A673 (cell line): ENCODE results near the gene CIT. TPM values are rescaled to one million over a fixed set of nuclear protein-coding genes. Genes with fewer than 3 reads are reported as not detected.

ENCODE experiments used
- BruUV-seq: library from RNA; stranded (reverse); fragments of 400-500 nt; replicated peaks from 2 replicates; lab custom pipeline; 2021; lab: Mats Ljungman, UMichigan
- CTCF ChIA-PET: fragments of 300-600 bp; sonication (Branson Sonifier 250); formaldehyde crosslinking; loops from one replicate; lab custom pipeline; 2022; ENCODE audit warnings: antibody characterized with exemption; lab: Charles Lee
- POLR2A ChIA-PET: fragments of 300-600 bp; sonication (Branson Sonifier 250); formaldehyde crosslinking; loops from one replicate; lab custom pipeline; 2022; ENCODE audit warnings: antibody characterized with exemption; ENCODE audit not compliant: low non-redundant PET; lab: Charles Lee
- DNase-seq: peaks from one replicate; pipeline ENCODE4 v3.0.0-alpha.2; 2015; ENCODE audit warnings: low spot score
- H3K27ac ChIP-seq: fragments of 200-600 bp; sonication (generic); 2 replicates; pipeline ENCODE4 v1.5.1; 2016; ENCODE audit warnings: mixed run types, low read depth, mild to moderate bottlenecking, mixed read lengths, antibody characterized with exemption, low read length; ENCODE audit not compliant: poor library complexity, severe bottlenecking
- H3K27me3 ChIP-seq: fragments of 200-600 bp; sonication (generic); replicated peaks from 2 replicates; pipeline ENCODE4 v1.6.1; 2017; ENCODE audit warnings: mixed run types, low read depth, mild to moderate bottlenecking, mixed read lengths, antibody characterized with exemption, low read length; ENCODE audit not compliant: insufficient read depth, poor library complexity
- H3K36me3 ChIP-seq: fragments of 200-600 bp; sonication (generic); 2 replicates; pipeline ENCODE4 v1.6.1; 2016; ENCODE audit warnings: mixed run types, mild to moderate bottlenecking, mixed read lengths, antibody characterized with exemption, low read length; ENCODE audit not compliant: insufficient read depth, poor library complexity, severe bottlenecking
- H3K4me1 ChIP-seq: fragments of 200-600 bp; sonication (generic); 2 replicates; pipeline ENCODE4 v1.6.1; 2017; ENCODE audit warnings: mixed run types, mild to moderate bottlenecking, mixed read lengths, antibody characterized with exemption, low read length; ENCODE audit not compliant: insufficient read depth, poor library complexity, severe bottlenecking
- H3K4me3 ChIP-seq: fragments of 200-600 bp; sonication (generic); 2 replicates; pipeline ENCODE4 v1.5.1; 2016; ENCODE audit warnings: low read depth, mixed run types, mild to moderate bottlenecking, mixed read lengths, low read length; ENCODE audit not compliant: poor library complexity, severe bottlenecking
- H3K9me3 ChIP-seq: fragments of 200-600 bp; sonication (generic); 2 replicates; pipeline ENCODE4 v1.6.1; 2016; ENCODE audit warnings: mixed run types, low read depth, mild to moderate bottlenecking, mixed read lengths, antibody characterized with exemption, low read length; ENCODE audit not compliant: poor library complexity, severe bottlenecking
- CTCF ChIP-seq: fragments of 300-800, 200-600 bp; sonication (generic); conservative IDR thresholded peaks from 2 replicates; pipeline ENCODE4 v1.5.1; 2017; ENCODE audit warnings: low read depth, mild to moderate bottlenecking, antibody characterized with exemption, low read length, moderate library complexity, mixed read lengths
- EZH2 ChIP-seq: fragments of 200-600 bp; sonication (generic); IDR thresholded peaks from 2 replicates; pipeline ENCODE4 v1.6.1; 2017; ENCODE audit warnings: borderline replicate concordance, low read depth, mild to moderate bottlenecking, mixed read lengths, antibody characterized with exemption, low read length; ENCODE audit not compliant: poor library complexity, severe bottlenecking
- intact Hi-C: fragments of 100-400 bp; cut with micrococcal nuclease; formaldehyde crosslinking; loops from one replicate; pipeline ENCODE4 v1.10.0; 2022; ENCODE audit not compliant: unreplicated experiment
- total RNA-seq: library from RNA; stranded (reverse); gene quantifications from 2 replicates; pipeline ENCODE4 v1.2.3, GENCODE V29; 2021

The CIT gene
- total RNA-seq, 1 experiment from 2014 or later, result 62.4 TPM

GRCh38 chr12:119915894-119916510, 38.9 kb upstream of the CIT start:
- intact Hi-C loops, result no loop called here
- H3K4me3 ChIP-seq, result no peak overlapping the region
- no TSS peak for BruUV-seq
- H3K27ac ChIP-seq, result no peak overlapping the region
- TF ChIP-seq EZH2 (no peak), CTCF (no peak)
- ChIA-PET CTCF (no interaction called here), POLR2A (no interaction called here)
- H3K9me3 ChIP-seq, result no peaks in the 10 kb centered on the region
- no peaks in the 10 kb centered on the region for H3K36me3 ChIP-seq
- no peaks in the 10 kb centered on the region for H3K4me1 ChIP-seq
- H3K27me3 ChIP-seq, result no peaks in the 10 kb centered on the region
- DNase-seq, result no peak

GRCh38 chr12:119914666-119915065, 37.5 kb upstream of the CIT start:
- ChIA-PET POLR2A (no interaction called here), CTCF (no interaction called here)
- H3K9me3 ChIP-seq, result no peaks in the 10 kb centered on the region
- TF ChIP-seq EZH2 (no peak), CTCF (no peak)
- no peaks in the 10 kb centered on the region for H3K36me3 ChIP-seq
- intact Hi-C loops, result no loop called here
- H3K27ac ChIP-seq, result no peak overlapping the region
- H3K4me3 ChIP-seq, result no peak overlapping the region
- no peak for DNase-seq
- no peaks in the 10 kb centered on the region for H3K4me1 ChIP-seq
- BruUV-seq, result no TSS peak
- H3K27me3 ChIP-seq, result no peaks in the 10 kb centered on the region

DNA sequence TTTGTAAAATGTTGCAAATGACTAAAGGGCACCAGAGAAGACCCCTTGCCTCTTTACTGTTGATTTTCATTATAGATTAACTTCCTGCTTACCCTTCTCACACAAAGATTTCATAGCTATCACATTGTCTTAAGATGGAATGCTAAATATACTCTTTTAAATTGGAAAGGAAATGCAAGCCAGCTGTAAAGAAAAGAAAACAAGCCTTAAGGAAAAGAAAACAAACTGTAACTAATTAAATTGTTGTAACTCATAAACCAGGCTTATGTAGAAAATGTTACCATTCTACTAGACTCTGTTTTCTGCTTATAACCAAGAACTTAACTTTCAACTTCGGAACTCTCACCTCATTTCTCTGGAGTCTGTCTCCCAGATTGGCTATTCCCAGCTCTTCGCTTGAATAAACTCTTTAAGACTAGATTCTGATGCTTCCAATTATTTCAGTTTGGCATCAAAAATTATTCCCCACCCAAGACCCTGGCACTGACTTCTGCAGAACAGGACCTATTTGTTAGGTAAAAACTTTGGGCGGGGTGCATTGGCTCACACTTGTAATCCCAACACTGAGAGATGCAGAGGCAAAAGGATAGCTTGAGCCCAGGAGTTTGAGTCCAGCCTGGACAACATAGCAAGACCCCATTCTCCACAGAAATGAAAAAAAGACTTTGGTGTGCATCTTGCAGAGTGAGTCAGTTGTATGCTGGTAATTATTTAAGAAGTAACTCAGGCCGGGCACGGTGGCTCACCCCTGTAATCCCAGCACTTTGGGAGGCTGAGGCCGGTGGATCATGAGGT, 36.6 kb upstream of the CIT start:
- Histone ChIP-seq H3K4me1 (no peaks in the 10 kb centered on the region), H3K36me3 (no peaks in the 10 kb centered on the region), H3K27ac (no peak overlapping the region), H3K4me3 (no peak overlapping the region), H3K27me3 (no peaks in the 10 kb centered on the region), H3K9me3 (no peaks in the 10 kb centered on the region)
- ChIA-PET CTCF (no interaction called here), POLR2A (no interaction called here)
- intact Hi-C loops, result no loop called here
- TF ChIP-seq CTCF (no peak), EZH2 (no peak)
- no TSS peak for BruUV-seq
- no peak for DNase-seq
